ENCODE data around the gene ABHD12B. TPM values are rescaled to one million over a fixed set of nuclear protein-coding genes. Genes with fewer than 3 reads are reported as not detected.

The ABHD12B gene
- total RNA-seq, 2 experiments from 2014 or later = not detected

DNA sequence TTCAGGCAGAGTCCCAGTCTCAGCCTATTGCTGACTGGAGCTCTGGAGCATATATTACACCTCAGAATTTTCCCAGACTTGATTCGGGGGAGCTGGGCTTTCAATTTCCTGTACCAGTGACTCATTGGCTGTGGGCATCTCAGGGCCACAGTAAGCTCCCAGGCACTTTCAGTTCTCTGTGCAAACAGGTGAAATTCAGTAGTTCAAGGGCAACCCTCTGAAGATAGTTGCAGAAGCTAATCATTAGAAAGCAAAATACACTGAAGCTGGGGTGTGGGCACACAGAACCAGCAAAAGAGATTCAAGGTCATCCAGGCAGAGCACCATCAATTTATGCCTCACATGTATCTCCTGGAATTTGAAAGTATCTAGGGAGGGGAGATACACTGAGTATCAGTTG is 32.8 kb upstream of the ABHD12B start:
- ChIA-PET CTCF (interaction anchor here (1.8 kb wide), 1 partner anchor 21 kb away, joined by 7 read pairs; no protein-coding TSS in a partner anchor), POLR2A (interaction anchor here (0.9 to 1.4 kb wide), 4 partner anchors 9 to 47 kb away, joined by 3 to 4 read pairs (median 3); no protein-coding TSS in a partner anchor)
- H3K4me3 ChIP-seq (ENCODE audit: low read length) = no peak overlapping the region
- no peak for TF ChIP-seq CTCF (IDR thresholded peaks at IDR 0.05)
- H3K4me1 ChIP-seq (ENCODE audit: insufficient read depth, low read length) = peaks cover 15% of the 10 kb centered on the region
- no peak overlapping the region for H3K27ac Mint-ChIP-seq
- H3K9me3 Mint-ChIP-seq = no peaks in the 10 kb centered on the region
- no peaks in the 10 kb centered on the region for H3K27me3 ChIP-seq (ENCODE audit: control insufficient read depth in 1 of 2, insufficient read depth in 2 of 2, low read length in 2 of 2)
- no peaks in the 10 kb centered on the region for H3K27me3 Mint-ChIP-seq
- DNase-seq (no peak), ATAC-seq (ENCODE audit: poor library complexity) (no peak)
- intact Hi-C loops (cut with DNase I, micrococcal nuclease) = loop anchor here in 1 of 2 experiments (10.0 kb wide), 1 partner anchor 54 kb away; no protein-coding TSS in a partner anchor
- no peaks in the 10 kb centered on the region for H3K9me3 ChIP-seq (ENCODE audit: control insufficient read depth in 1 of 2, insufficient read depth in 1 of 2, low read length in 2 of 2)
- peaks cover 26% of the 10 kb centered on the region for H3K4me1 Mint-ChIP-seq (ENCODE audit: low read depth)
- H3K27ac ChIP-seq (ENCODE audit: low read depth in 1 of 2, low read length in 2 of 2) = no peak overlapping the region
- no peak overlapping the region for H3K4me3 Mint-ChIP-seq
- no peaks in the 10 kb centered on the region for H3K36me3 ChIP-seq (ENCODE audit: insufficient read depth, low read length)
- H3K36me3 Mint-ChIP-seq (ENCODE audit: low read depth) = no peaks in the 10 kb centered on the region

DNA sequence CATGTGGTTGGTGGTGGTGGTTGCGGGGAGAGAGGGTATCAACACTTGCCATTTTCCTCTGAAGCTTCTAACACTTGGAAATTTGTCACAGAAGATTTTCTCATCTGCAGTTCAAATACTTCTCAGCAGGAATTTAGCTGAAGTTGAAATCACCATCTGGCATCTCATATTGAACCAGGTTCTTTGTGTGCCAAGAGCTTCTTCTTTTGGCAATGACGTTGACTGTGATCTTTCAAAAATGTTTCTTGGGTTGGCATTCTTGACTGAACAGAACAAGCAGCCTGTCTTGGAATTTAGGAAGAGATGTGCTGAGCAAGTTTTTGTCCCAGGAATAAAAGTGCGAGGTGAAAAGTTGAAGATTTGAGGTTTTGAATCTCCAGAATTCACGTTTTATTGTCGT is 32.2 kb upstream of the ABHD12B start:
- Histone ChIP-seq H3K27me3 (ENCODE audit: control insufficient read depth in 1 of 2, insufficient read depth in 2 of 2, low read length in 2 of 2) (no peaks in the 10 kb centered on the region), H3K36me3 (ENCODE audit: insufficient read depth, low read length) (no peaks in the 10 kb centered on the region), H3K9me3 (ENCODE audit: control insufficient read depth in 1 of 2, insufficient read depth in 1 of 2, low read length in 2 of 2) (no peaks in the 10 kb centered on the region), H3K4me1 (ENCODE audit: insufficient read depth, low read length) (peaks cover 12% of the 10 kb centered on the region), H3K4me3 (ENCODE audit: low read length) (no peak overlapping the region), H3K27ac (ENCODE audit: low read depth in 1 of 2, low read length in 2 of 2) (no peak overlapping the region)
- Mint-ChIP-seq H3K4me3 (no peak overlapping the region), H3K27ac (no peak overlapping the region), H3K9me3 (no peaks in the 10 kb centered on the region), H3K36me3 (ENCODE audit: low read depth) (no peaks in the 10 kb centered on the region), H3K4me1 (ENCODE audit: low read depth) (peaks cover 19% of the 10 kb centered on the region), H3K27me3 (no peaks in the 10 kb centered on the region)
- intact Hi-C loops (cut with DNase I, micrococcal nuclease) = loop anchor here in 1 of 2 experiments (10.0 kb wide), 1 partner anchor 55 kb away; no protein-coding TSS in a partner anchor
- POLR2A ChIA-PET = interaction anchor here (0.9 to 1.4 kb wide), 4 partner anchors 10 to 47 kb away, joined by 3 to 4 read pairs (median 3); no protein-coding TSS in a partner anchor
- ATAC-seq (ENCODE audit: poor library complexity) (no peak), DNase-seq (no peak)
- CTCF ChIA-PET = interaction anchor here (1.8 kb wide), 1 partner anchor 20 kb away, joined by 7 read pairs; no protein-coding TSS in a partner anchor
- no peak for TF ChIP-seq CTCF (IDR thresholded peaks at IDR 0.05)

- intact Hi-C loops (cut with DNase I, micrococcal nuclease) = no loop called here
- H3K4me3 Mint-ChIP-seq = no peak overlapping the region
- Histone ChIP-seq H3K9me3 (ENCODE audit: control insufficient read depth in 1 of 2, insufficient read depth in 1 of 2, low read length in 2 of 2) (no peaks in the 10 kb centered on the region), H3K27me3 (ENCODE audit: control insufficient read depth in 1 of 2, insufficient read depth in 2 of 2, low read length in 2 of 2) (no peaks in the 10 kb centered on the region), H3K4me1 (ENCODE audit: insufficient read depth, low read length) (no peaks in the 10 kb centered on the region), H3K27ac (ENCODE audit: low read depth in 1 of 2, low read length in 2 of 2) (no peak overlapping the region), H3K4me3 (ENCODE audit: low read length) (no peak overlapping the region), H3K36me3 (ENCODE audit: insufficient read depth, low read length) (no peaks in the 10 kb centered on the region)
- POLR2A ChIA-PET = no interaction called here
- H3K36me3 Mint-ChIP-seq (ENCODE audit: low read depth) = no peaks in the 10 kb centered on the region
- CTCF ChIA-PET = no interaction called here
- no peaks in the 10 kb centered on the region for H3K27me3 Mint-ChIP-seq
- TF ChIP-seq CTCF (IDR thresholded peaks at IDR 0.05) = no peak
- ATAC-seq (ENCODE audit: poor library complexity) (no peak), DNase-seq (no peak)
- H3K27ac Mint-ChIP-seq = no peak overlapping the region
- H3K4me1 Mint-ChIP-seq (ENCODE audit: low read depth) = no peaks in the 10 kb centered on the region
- H3K9me3 Mint-ChIP-seq = no peaks in the 10 kb centered on the region
Measured at GRCh38 chr14:50844391-50844790, 27.5 kb upstream of the ABHD12B start.

Measured in CD4-positive, alpha-beta T cell (primary cell).